Subcutaneous adipose tissue (tissue), 4 donors: Measurements from ENCODE around the gene EEF2K. TPM values are rescaled to one million over a fixed set of nuclear protein-coding genes. Genes with fewer than 3 reads are reported as not detected.

Experiments
- CTCF ChIP-seq: fragments of 450-650 bp; IDR thresholded peaks from one replicate; pipeline ENCODE4 v1.5.1; 2016; ENCODE audit warnings: low read depth, mild to moderate bottlenecking, control low read depth, antibody characterized with exemption, moderate library complexity
- total RNA-seq, 4 donors: library from RNA; depleted of rRNA; stranded (reverse); fragments of >200 nt; gene quantifications; one replicate each; pipeline ENCODE4 v1.1.0, GENCODE V29; 2016

EEF2K gene
- total RNA-seq, 4 donors from 2014 or later: 24.6 to 55.6 (median 35.7) TPM

- TF ChIP-seq CTCF: no peak
Observed at GRCh38 chr16:22323959-22324786, 118.1 kb downstream of the EEF2K start.

- no peak for TF ChIP-seq CTCF
Observed at GRCh38 chr16:22324787-22325597, 118.9 kb downstream of the EEF2K start.

- no peak for TF ChIP-seq CTCF
Observed at GRCh38 chr16:22325598-22326368, 119.7 kb downstream of the EEF2K start.

GRCh38 chr16:22326369-22326652, 120.2 kb downstream of the EEF2K start:
- TF ChIP-seq CTCF: no peak

GRCh38 chr16:22326771-22327445, 120.8 kb downstream of the EEF2K start:
- no peak for TF ChIP-seq CTCF

- TF ChIP-seq CTCF: no peak
Observed at GRCh38 chr16:22327446-22327775, 121.3 kb downstream of the EEF2K start.
